ENCODE measurements around the gene IZUMO1R. TPM values are rescaled to one million over a fixed set of nuclear protein-coding genes. Genes with fewer than 3 reads are reported as not detected.

IZUMO1R gene
- total and polyA plus RNA-seq, 2 donors (not counting 3 experiments of a cell fraction or from before 2014, with no cell fraction given): not detected

DNA sequence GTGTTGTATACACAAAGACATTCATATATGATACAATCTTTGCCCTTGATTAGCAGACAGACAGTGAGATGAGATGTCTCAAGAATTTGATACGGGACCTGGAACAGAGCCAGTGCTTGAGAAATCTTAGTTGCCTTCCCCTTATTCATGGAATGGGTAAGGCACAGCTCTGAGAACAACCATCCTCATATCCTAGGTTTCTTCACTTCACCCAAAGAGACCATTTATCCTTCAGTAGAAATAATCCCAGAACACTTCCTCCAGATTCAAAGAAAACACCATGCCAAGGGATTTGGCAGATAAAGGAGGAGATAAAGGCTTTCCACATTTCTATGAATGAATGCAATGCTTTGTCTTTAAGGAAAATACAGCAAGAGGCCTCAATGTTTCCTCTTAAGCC lies 8.8 kb upstream of the IZUMO1R start:
- Histone ChIP-seq H2AFZ (ENCODE audit: low read depth, low read length) (no peak overlapping the region), H3K36me3 (ENCODE audit: control insufficient read depth in 2 of 2, extremely low read depth in 1 of 2, insufficient read depth in 2 of 2, low read length in 2 of 2) (no peaks in the 10 kb centered on the region), H3K9me1 (replicated peaks; ENCODE audit: control insufficient read depth, extremely low read depth, insufficient read depth, low read length) (no peaks in the 10 kb centered on the region), H3K27ac (ENCODE audit: insufficient read depth, low read depth, low read length) (no peak overlapping the region), H4K20me1 (replicated peaks; ENCODE audit: control insufficient read depth, extremely low read depth, insufficient read depth, low read length) (no peaks in the 10 kb centered on the region), H3K4me3 (replicated peaks in 1 of 3; ENCODE audit: insufficient read depth in 1 of 3, low read depth in 1 of 3, low read length in 3 of 3) (no peak overlapping the region), H3K27me3 (ENCODE audit: control insufficient read depth in 2 of 2, insufficient read depth in 2 of 2, low read length in 2 of 2) (no peaks in the 10 kb centered on the region), H3K79me2 (ENCODE audit: control insufficient read depth, insufficient read depth, low read length) (no peaks in the 10 kb centered on the region), H3K4me1 (ENCODE audit: control insufficient read depth, extremely low read depth, insufficient read depth, low read length) (no peaks in the 10 kb centered on the region), H3K9me3 (replicated peaks; ENCODE audit: control insufficient read depth, insufficient read depth, low read length) (no peaks in the 10 kb centered on the region), H3K9ac (replicated peaks; ENCODE audit: extremely low read depth, insufficient read depth, low read length) (no peak overlapping the region), H3K4me2 (ENCODE audit: insufficient read depth, low read length) (no peak overlapping the region)
- POLR2A ChIA-PET: no interaction called here
- DNase-seq (ENCODE audit: low read depth, low spot score) (no peak), FAIRE-seq (no peak)
- intact Hi-C loops (cut with micrococcal nuclease) (no loop called here), dilution Hi-C loops (cut with MboI; ENCODE audit: extremely low pct_ligation_motif_present, low sequenced_read_pairs) (no loop called here)
- no TSS peak for BruUV-seq (replicated peaks)
- TF ChIP-seq, protein P1, sequence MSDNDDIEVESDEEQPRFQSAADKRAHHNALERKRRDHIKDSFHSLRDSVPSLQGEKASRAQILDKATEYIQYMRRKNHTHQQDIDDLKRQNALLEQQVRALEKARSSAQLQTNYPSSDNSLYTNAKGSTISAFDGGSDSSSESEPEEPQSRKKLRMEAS (IDR thresholded peaks at IDR 0.05; ENCODE audit: insufficient read depth, insufficient read length): no peak
- TF ChIP-seq POLR2A (IDR thresholded peaks at IDR 0.05; ENCODE audit: low read depth, low read length): no peak
- TF ChIP-seq, protein P2, sequence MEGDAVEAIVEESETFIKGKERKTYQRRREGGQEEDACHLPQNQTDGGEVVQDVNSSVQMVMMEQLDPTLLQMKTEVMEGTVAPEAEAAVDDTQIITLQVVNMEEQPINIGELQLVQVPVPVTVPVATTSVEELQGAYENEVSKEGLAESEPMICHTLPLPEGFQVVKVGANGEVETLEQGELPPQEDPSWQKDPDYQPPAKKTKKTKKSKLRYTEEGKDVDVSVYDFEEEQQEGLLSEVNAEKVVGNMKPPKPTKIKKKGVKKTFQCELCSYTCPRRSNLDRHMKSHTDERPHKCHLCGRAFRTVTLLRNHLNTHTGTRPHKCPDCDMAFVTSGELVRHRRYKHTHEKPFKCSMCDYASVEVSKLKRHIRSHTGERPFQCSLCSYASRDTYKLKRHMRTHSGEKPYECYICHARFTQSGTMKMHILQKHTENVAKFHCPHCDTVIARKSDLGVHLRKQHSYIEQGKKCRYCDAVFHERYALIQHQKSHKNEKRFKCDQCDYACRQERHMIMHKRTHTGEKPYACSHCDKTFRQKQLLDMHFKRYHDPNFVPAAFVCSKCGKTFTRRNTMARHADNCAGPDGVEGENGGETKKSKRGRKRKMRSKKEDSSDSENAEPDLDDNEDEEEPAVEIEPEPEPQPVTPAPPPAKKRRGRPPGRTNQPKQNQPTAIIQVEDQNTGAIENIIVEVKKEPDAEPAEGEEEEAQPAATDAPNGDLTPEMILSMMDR (IDR thresholded peaks at IDR 0.05; ENCODE audit: extremely low read depth in 1 of 2, insufficient read depth in 1 of 2, low read depth in 1 of 2, low read length in 2 of 2): no peak
- TF ChIP-seq JUN (IDR thresholded peaks at IDR 0.05; ENCODE audit: borderline replicate concordance, insufficient read depth, insufficient read length, low read depth): no peak
- no peak for TF ChIP-seq MYC (IDR thresholded peaks at IDR 0.05; ENCODE audit: low read depth, low read length)
- TF ChIP-seq FOS (IDR thresholded peaks at IDR 0.05; ENCODE audit: borderline replicate concordance, insufficient read depth, low read length): no peak
- TF ChIP-seq POLR2AphosphoS5 (IDR thresholded peaks at IDR 0.05; ENCODE audit: insufficient read depth, low read depth, low read length): no peak
- TF ChIP-seq EZH2 (IDR thresholded peaks at IDR 0.05; ENCODE audit: borderline replicate concordance, low read depth, low read length, severe bottlenecking): no peak
- no peak for TF ChIP-seq GATA2 (IDR thresholded peaks at IDR 0.05; ENCODE audit: insufficient read depth, insufficient read length, low read depth, low read length)
- CTCF ChIA-PET: no interaction called here

All from endothelial cell of umbilical vein (primary cell).